ENCODE data around the gene CBR3. TPM values are rescaled to one million over a fixed set of nuclear protein-coding genes. Genes with fewer than 3 reads are reported as not detected.
A peak's percentile ranks its signal among the peaks of the same experiment; 100 is the strongest.

Gene CBR3
- total and polyA plus RNA-seq, 11 donors: 1.4 to 5.5 (median 2.9) TPM

DNA sequence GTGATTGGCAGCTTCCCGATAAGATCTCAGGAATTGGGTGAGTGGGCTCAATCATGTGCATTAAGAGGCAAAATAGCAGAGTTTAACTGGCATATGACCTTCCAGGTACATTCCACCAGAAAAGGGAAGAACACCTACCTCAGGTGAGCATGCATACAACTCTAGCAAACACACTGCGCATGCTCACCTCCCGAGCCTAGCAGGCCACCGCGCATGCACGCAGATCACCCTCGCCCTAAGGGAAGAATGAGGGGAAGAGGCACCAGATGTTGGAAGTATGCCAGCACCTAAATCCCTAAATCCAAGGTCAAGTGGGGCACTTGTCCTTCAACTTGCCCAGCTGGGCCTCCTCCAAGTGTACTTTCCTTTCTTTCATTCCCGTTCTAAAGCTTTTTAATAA, 23.6 kb upstream of the CBR3 start:
- no peaks in the 10 kb centered on the region for H3K9me3 ChIP-seq
- no peak overlapping the region for H3K27ac ChIP-seq
- DNase-seq: no peak
- no peak overlapping the region for H3K4me3 ChIP-seq
- no peak for ATAC-seq
- TF ChIP-seq, protein P1, sequence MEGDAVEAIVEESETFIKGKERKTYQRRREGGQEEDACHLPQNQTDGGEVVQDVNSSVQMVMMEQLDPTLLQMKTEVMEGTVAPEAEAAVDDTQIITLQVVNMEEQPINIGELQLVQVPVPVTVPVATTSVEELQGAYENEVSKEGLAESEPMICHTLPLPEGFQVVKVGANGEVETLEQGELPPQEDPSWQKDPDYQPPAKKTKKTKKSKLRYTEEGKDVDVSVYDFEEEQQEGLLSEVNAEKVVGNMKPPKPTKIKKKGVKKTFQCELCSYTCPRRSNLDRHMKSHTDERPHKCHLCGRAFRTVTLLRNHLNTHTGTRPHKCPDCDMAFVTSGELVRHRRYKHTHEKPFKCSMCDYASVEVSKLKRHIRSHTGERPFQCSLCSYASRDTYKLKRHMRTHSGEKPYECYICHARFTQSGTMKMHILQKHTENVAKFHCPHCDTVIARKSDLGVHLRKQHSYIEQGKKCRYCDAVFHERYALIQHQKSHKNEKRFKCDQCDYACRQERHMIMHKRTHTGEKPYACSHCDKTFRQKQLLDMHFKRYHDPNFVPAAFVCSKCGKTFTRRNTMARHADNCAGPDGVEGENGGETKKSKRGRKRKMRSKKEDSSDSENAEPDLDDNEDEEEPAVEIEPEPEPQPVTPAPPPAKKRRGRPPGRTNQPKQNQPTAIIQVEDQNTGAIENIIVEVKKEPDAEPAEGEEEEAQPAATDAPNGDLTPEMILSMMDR (IDR thresholded peaks at IDR 0.05): no peak
- TF ChIP-seq POLR2A (IDR thresholded peaks at IDR 0.05): no peak
- peaks cover 0 to 8% (median 1%) of the 10 kb centered on the region in 12 donors for H3K4me1 ChIP-seq
- intact Hi-C loops (cut with DNase I): loop anchor here in 8 of 10 donors (5.0 to 10.0 kb wide), 5 partner anchors 39 to 1419 kb away; partner anchors contain the start of genes SETD4 (in 4 of the 8) and CBR1 (in 2 of the 8)
- H3K36me3 ChIP-seq: no peaks in the 10 kb centered on the region
- peaks cover 0 to 3% (median 0%) of the 10 kb centered on the region in 9 donors for H3K27me3 ChIP-seq
- 76 to 94% (median 91%) methylated on average over 8 of the region's 8 CpGs for WGBS, 4 donors

DNA sequence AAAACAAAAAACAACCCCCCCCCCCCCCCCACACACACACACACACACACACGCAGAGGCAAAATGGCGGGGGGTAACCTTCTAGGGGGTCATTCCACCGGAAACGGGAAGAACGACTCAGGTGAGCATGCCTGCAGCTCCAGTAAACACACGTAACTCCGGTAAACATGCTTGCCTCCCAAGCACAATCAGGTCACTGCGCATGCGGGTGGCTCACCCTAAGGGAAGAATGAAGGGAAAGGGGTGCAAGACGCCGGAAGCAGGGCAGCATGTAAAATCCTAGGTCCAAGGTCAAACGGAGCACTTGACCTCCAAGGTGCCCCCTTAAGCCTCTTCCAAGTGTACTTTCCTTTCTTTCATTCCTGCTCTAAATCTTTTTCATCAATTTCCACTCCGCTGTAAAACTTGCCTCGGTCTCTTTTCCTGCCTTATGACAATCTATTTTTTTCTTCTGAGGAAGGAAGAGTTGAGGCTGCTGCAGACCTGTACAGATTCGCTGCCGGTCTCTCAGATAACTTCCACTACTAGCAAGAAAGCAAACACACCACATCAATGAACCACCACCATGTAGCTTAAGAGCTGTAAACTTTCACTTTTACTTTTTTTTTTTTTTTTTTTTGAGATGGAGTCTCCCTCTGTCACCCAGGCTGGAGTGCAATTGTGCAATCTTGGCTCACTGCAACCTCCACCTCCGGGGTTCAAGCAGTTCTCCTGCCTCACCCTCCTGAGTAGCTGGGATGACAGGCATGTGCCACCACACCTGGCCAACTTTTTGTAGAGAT, 21.0 kb upstream of the CBR3 start:
- Histone ChIP-seq H3K4me1 (peaks cover 0 to 8% (median 1%) of the 10 kb centered on the region in 12 donors), H3K36me3 (no peaks in the 10 kb centered on the region), H3K9me3 (peaks cover 0 to 6% (median 0%) of the 10 kb centered on the region in 12 donors), H3K4me3 (peak overlapping the region in 1 of 12 donors; percentile 60), H3K27ac (peak overlapping the region in 1 of 12 donors; percentile 57), H3K27me3 (no peaks in the 10 kb centered on the region)
- intact Hi-C loops (cut with DNase I): loop anchor here in 8 of 10 donors (2.0 to 10.0 kb wide), 6 partner anchors 42 to 1422 kb away; partner anchors contain the start of genes SETD4 (in 5 of the 8) and CBR1 (in 2 of the 8)
- no peak for DNase-seq
- WGBS, 4 donors: 72 to 78% (median 76%) methylated on average over 17 of the region's 17 CpGs
- ATAC-seq: peak in 1 of 4 donors; percentile 22
- TF ChIP-seq, protein P1 (IDR thresholded peaks at IDR 0.05): no peak
- TF ChIP-seq POLR2A (IDR thresholded peaks at IDR 0.05): no peak

DNA sequence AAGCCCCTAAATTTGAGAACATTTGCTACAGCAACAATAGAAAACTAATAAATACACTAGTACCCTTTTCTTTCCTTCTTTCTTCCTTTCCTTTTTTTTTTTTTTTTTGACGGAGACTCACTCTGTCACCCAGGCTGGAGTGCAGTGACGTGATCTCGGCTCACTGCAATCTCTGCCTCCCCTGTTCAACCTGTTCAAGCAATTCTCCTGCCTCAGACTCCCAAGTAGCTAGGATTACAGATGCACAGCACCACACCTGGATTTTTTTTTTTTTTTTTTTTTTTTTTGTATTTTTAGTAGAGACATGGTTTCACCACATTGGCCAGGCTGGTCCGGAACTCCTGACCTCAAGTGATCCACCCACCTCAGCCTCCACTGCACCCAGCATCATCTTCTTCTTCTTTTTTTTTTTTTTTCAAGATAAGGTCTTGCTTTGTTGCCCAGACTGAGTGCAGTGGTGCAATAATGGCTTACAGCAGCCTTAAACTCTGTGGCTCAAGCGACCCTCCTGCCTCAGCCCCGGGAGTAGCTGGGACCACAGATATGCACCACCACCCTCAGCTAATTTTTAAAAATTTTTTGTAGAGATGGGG, 19.6 kb upstream of the CBR3 start:
- Histone ChIP-seq H3K4me3 (no peak overlapping the region), H3K36me3 (no peaks in the 10 kb centered on the region), H3K27ac (no peak overlapping the region), H3K9me3 (peaks cover 0 to 6% (median 0%) of the 10 kb centered on the region in 12 donors), H3K4me1 (peaks cover 0 to 8% (median 1%) of the 10 kb centered on the region in 12 donors), H3K27me3 (no peaks in the 10 kb centered on the region)
- 92 to 95% (median 93%) methylated on average over 6 of the region's 6 CpGs for WGBS, 4 donors
- TF ChIP-seq, protein P1 (IDR thresholded peaks at IDR 0.05): no peak
- TF ChIP-seq POLR2A (IDR thresholded peaks at IDR 0.05): no peak
- intact Hi-C loops (cut with DNase I): loop anchor here in 2 of 10 donors (10.0 kb wide), 1 partner anchor 50 kb away; the partner anchor contains the start of gene SETD4 (in 2 of the 2)
- ATAC-seq (no peak), DNase-seq (no peak)

DNA sequence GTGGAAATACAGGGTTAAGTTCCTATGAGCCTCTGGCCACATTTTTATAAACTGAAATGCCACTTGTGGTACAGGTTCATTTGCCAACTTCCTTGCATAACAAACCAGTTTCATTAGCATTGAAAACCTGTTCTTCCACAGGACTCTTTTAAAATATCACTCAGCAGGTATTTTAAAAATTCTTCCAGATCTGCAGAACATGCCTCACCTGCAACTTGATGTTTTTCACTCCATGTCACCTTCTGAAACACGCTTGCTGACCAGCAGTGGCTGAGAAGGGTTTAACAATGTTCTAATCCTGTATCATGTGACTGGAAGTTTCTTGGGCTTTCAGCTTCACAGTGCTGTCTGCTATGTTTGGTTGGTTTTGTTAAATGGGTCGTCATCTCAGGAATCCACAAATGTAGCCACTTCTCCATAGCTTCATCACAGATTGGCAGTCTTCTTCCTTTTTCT, 17.6 kb upstream of the CBR3 start:
- H3K27me3 ChIP-seq: no peaks in the 10 kb centered on the region
- 84 to 94% (median 85%) methylated on average over 2 of the region's 2 CpGs for WGBS, 4 donors
- H3K27ac ChIP-seq: no peak overlapping the region
- no peak overlapping the region for H3K4me3 ChIP-seq
- DNase-seq (no peak), ATAC-seq (no peak)
- H3K4me1 ChIP-seq: peaks cover 0 to 15% (median 3%) of the 10 kb centered on the region in 12 donors
- intact Hi-C loops (cut with DNase I): loop anchor here in 2 of 10 donors (10.0 kb wide), 1 partner anchor 53 kb away; the partner anchor contains the start of gene SETD4 (in 2 of the 2)
- no peaks in the 10 kb centered on the region for H3K36me3 ChIP-seq
- H3K9me3 ChIP-seq: peaks cover 0 to 6% (median 0%) of the 10 kb centered on the region in 12 donors
- TF ChIP-seq POLR2A (IDR thresholded peaks at IDR 0.05): no peak
- TF ChIP-seq, protein P1 (IDR thresholded peaks at IDR 0.05): no peak
